GM21367 (cell line): ENCODE results near the gene TSTD1.
"Not testable (repeated sequence)": the region's sequence is repeated elsewhere in the genome, so short reads cannot be mapped to it uniquely, and the experiment has no call there.

Experiments
- ATAC-seq: cut with Tn5 transposase; IDR thresholded peaks from one replicate; pipeline ENCODE4 v1.9.1; 2021; ENCODE audit not compliant: unreplicated experiment

Gene TSTD1

GRCh38 chr1:161009602-161010211 is 29.1 kb downstream of the TSTD1 start:
- no peak for ATAC-seq

GRCh38 chr1:161008869-161009510 is 29.8 kb downstream of the TSTD1 start:
- no peak for ATAC-seq

GRCh38 chr1:161007369-161007768 is 31.4 kb downstream of the TSTD1 start:
- no peak for ATAC-seq

GRCh38 chr1:161006563-161006962 is 32.2 kb downstream of the TSTD1 start:
- ATAC-seq: no peak

GRCh38 chr1:161001525-161001924 is 37.2 kb downstream of the TSTD1 start:
- no peak for ATAC-seq

GRCh38 chr1:161000736-161001480 is 37.9 kb downstream of the TSTD1 start:
- no peak for ATAC-seq

GRCh38 chr1:160999376-160999775 is 39.4 kb downstream of the TSTD1 start:
- ATAC-seq: no peak

GRCh38 chr1:160997323-160998038 is 41.3 kb downstream of the TSTD1 start:
- ATAC-seq: no peak

- ATAC-seq: no peak
Observed at GRCh38 chr1:160996178-160996577, 42.6 kb downstream of the TSTD1 start.

GRCh38 chr1:160993544-160994193 is 45.1 kb downstream of the TSTD1 start:
- no peak for ATAC-seq

GRCh38 chr1:160992036-160992435 is 46.7 kb downstream of the TSTD1 start:
- not testable (repeated sequence) for ATAC-seq
